Loucy (cell line): ENCODE data around the gene MARCHF4.

Source experiments
- CTCF ChIP-seq: fragments of 200-600 bp; sonication (generic); conservative IDR thresholded peaks from 2 replicates; pipeline ENCODE4 v1.5.1; 2014; ENCODE audit warnings: mild to moderate bottlenecking, antibody characterized with exemption, low read length
- EZH2phosphoT487 ChIP-seq: fragments of 200-600 bp; IDR thresholded peaks from 2 replicates; pipeline ENCODE4 v1.6.1; 2018; ENCODE audit warnings: antibody characterized with exemption, mild to moderate bottlenecking, moderate library complexity, borderline replicate concordance

- TF ChIP-seq CTCF (no peak), EZH2phosphoT487 (no peak)
These were observed 42.6 kb upstream of the MARCHF4 start for GRCh38 chr2:216414772-216415319.
